A172 (cell line): ENCODE measurements around the gene PEX12. TPM values are rescaled to one million over a fixed set of nuclear protein-coding genes. Genes with fewer than 3 reads are reported as not detected.
"Not testable (repeated sequence)": the region's sequence is repeated elsewhere in the genome, so short reads cannot be mapped to it uniquely, and the experiment has no call there.

Experiments used
- DNase-seq: peaks from one replicate; pipeline ENCODE4 v3.0.0-alpha.2; 2015; ENCODE audit warnings: low spot score
- total RNA-seq: library from RNA; depleted of rRNA; stranded (reverse); fragments of >200 nt; shearing (Covaris generic); gene quantifications from 2 replicates; pipeline ENCODE4 v1.2.3, GENCODE V29; 2014

The PEX12 gene
- total RNA-seq, 1 experiment from 2014 or later = 13.0 TPM

- no peak for DNase-seq
Observed at GRCh38 chr17:35578929-35579432, 610 bp upstream of the PEX12 start.

GRCh38 chr17:35577830-35578196 lies 558 bp downstream of the PEX12 start:
- no peak for DNase-seq

- DNase-seq = no peak
Observed at GRCh38 chr17:35575759-35576158, 2.6 kb downstream of the PEX12 start.

- DNase-seq = no peak
Observed at GRCh38 chr17:35569405-35569804, 9.0 kb downstream of the PEX12 start.

GRCh38 chr17:35568561-35568960 lies 9.8 kb downstream of the PEX12 start:
- peak; percentile 55 for DNase-seq

- DNase-seq = no peak
Observed at GRCh38 chr17:35566968-35567367, 11.4 kb downstream of the PEX12 start.

GRCh38 chr17:35563181-35563580 lies 15.2 kb downstream of the PEX12 start:
- DNase-seq = not testable (repeated sequence)

- DNase-seq = no peak
Observed at GRCh38 chr17:35560703-35561102, 17.7 kb downstream of the PEX12 start, which contains the start of gene SLFN14. TSS of gene SLFN14 (minus strand) at chr17:35560819. CDS start at chr17:35558062, 2,757 bp downstream.

GRCh38 chr17:35559495-35560210 lies 18.7 kb downstream of the PEX12 start:
- no peak for DNase-seq

- no peak for DNase-seq
Observed at GRCh38 chr17:35557353-35557752, 21.0 kb downstream of the PEX12 start.

- DNase-seq = no peak
Observed at GRCh38 chr17:35555691-35556090, 22.7 kb downstream of the PEX12 start.

GRCh38 chr17:35554668-35555067 lies 23.7 kb downstream of the PEX12 start:
- DNase-seq = no peak

GRCh38 chr17:35553310-35553709 lies 25.1 kb downstream of the PEX12 start:
- DNase-seq = no peak

GRCh38 chr17:35548978-35549377 lies 29.4 kb downstream of the PEX12 start:
- DNase-seq = no peak

GRCh38 chr17:35548208-35548810 lies 30.1 kb downstream of the PEX12 start:
- DNase-seq = no peak

- DNase-seq = no peak
Observed at GRCh38 chr17:35546487-35546886, 31.9 kb downstream of the PEX12 start.

GRCh38 chr17:35545150-35545549 lies 33.2 kb downstream of the PEX12 start:
- no peak for DNase-seq

- DNase-seq = no peak
Observed at GRCh38 chr17:35543856-35544255, 34.5 kb downstream of the PEX12 start.

- no peak for DNase-seq
Observed at GRCh38 chr17:35542990-35543389, 35.4 kb downstream of the PEX12 start.

- no peak for DNase-seq
Observed at GRCh38 chr17:35541434-35541833, 36.9 kb downstream of the PEX12 start.

GRCh38 chr17:35540589-35541404 lies 37.6 kb downstream of the PEX12 start:
- peak; percentile 59 for DNase-seq

- no peak for DNase-seq
Observed at GRCh38 chr17:35539659-35540026, 38.7 kb downstream of the PEX12 start.
